Measurements from ENCODE around the gene SULT1B1.

The SULT1B1 gene

DNA sequence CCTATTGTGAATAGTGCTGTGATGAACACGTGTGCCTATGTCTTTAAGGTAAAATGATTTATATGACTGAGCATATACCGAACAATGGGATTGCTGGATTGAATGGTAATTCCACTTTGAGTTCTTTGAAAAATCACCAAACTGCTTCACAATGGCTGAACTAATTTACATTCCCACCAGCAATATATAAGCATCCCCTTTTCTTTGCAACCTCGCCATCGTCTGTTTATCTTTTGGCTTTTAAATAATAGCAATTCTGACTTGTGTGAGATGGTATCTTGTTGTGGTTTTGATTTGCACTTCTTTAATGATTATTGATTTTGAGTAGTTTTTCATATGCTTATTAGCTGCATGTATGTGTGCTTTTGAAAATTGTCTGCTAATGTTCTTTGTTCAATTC is 75.6 kb downstream of the SULT1B1 start:
- no peak for DNase-seq

All from CD4-positive, alpha-beta T cell treated with Interleukin-4 for 1 hour (primary cell).